GM18907 (cell line): ENCODE results near the gene TNFSF11.

ENCODE experiments used
- ATAC-seq: cut with Tn5 transposase; IDR thresholded peaks from one replicate; pipeline ENCODE4 v1.9.1; 2021; ENCODE audit warnings: mild to moderate bottlenecking, moderate library complexity; ENCODE audit not compliant: unreplicated experiment

Gene TNFSF11, protein sequence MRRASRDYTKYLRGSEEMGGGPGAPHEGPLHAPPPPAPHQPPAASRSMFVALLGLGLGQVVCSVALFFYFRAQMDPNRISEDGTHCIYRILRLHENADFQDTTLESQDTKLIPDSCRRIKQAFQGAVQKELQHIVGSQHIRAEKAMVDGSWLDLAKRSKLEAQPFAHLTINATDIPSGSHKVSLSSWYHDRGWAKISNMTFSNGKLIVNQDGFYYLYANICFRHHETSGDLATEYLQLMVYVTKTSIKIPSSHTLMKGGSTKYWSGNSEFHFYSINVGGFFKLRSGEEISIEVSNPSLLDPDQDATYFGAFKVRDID

DNA sequence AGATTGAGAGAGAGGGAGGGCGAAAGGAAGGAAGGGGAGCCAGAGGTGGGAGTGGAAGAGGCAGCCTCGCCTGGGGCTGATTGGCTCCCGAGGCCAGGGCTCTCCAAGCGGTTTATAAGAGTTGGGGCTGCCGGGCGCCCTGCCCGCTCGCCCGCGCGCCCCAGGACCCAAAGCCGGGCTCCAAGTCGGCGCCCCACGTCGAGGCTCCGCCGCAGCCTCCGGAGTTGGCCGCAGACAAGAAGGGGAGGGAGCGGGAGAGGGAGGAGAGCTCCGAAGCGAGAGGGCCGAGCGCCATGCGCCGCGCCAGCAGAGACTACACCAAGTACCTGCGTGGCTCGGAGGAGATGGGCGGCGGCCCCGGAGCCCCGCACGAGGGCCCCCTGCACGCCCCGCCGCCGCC, at the start of gene TNFSF11:
TSS of gene TNFSF11 (plus strand) at position 142 of the 400 bp plus-strand sequence. CDS start at position 294, 152 bp downstream.
- peak; percentile 30 for ATAC-seq

DNA sequence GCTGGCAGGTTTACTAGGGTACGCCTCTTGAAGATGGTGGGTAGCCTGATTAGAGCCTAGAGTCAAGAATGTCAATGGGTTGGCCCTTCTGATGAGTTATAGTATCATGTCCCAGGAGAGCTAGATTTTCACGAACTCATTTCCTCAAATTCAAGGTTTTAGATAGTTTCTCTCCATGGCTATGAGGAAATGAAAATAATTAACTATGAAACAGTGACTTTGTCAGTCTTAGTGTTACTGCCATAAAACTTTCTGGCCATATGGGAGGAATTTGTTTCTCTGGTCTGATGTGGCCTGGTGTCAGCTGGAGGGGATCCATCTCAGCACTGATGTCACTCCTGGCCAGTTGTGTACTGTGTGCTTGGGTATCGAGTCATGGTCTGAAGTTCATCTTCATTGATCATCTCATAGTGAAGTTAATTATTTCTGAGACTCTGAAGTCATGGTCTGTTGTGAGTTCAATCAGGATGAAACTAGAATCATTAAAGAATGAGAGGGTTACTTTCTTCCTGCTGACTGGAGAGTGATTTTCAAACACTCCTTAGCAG, 49.4 kb upstream of the TNFSF11 start:
- ATAC-seq = peak; percentile 90

DNA sequence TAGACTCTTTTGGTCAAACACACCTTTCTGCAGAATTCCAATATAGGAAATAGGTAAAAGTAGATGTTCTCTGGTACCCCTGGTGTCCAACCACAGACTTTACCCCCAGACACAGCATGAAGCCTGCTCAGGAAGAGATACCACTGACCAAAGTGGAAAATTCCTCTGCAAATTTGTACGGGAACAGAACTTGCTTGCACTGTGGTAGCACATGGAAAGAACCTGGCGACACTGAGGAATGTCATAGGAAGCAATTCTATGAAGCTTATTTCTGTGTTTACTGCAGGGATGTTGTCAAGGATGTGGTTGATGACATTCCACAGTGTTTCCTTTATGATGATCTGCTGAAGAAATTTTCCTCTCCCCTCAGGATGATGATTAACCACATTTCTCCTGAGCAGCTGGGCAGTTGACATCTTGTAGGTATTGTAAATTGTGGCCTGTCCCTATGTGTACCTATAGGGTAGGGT, 48.9 kb upstream of the TNFSF11 start:
- ATAC-seq = peak; percentile 35

DNA sequence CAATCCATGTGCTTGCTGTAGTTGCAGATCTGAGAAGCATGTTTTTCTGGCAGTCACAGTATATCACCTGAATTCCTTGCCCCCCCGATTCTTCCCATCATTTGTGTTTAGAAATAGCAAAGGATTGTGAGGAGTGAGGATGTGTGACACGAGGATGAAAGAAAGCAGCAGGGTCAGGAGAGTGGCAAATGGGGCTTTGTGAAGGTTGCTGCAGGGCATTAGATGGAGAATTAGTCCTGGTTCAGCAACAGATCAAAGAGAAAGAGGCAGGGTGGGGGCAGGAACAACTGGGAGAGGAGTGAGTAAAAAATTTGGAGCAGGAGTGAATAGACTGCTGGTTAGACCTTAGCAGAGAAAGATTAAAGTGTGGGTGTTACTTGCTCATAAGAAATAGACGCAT, 47.7 kb upstream of the TNFSF11 start:
- ATAC-seq = no peak

DNA sequence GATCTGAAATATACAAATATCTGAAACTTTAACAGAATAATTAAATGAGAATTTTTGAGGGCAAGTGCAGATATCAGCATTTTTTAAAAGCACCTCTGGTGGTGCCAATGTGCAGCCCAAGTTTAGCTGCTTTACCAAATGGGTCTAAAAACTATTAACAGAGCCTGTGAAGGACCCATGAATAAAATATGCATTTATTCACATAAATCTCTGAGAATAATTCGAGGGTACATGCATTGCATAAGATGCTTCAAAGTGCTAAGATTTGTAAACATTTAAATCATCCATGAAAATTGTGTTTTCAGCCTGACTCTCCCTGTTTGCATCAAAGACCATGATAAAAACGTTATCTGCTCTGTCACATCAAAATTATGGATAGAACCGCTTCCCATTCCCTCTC, 47.1 kb upstream of the TNFSF11 start:
- no peak for ATAC-seq

DNA sequence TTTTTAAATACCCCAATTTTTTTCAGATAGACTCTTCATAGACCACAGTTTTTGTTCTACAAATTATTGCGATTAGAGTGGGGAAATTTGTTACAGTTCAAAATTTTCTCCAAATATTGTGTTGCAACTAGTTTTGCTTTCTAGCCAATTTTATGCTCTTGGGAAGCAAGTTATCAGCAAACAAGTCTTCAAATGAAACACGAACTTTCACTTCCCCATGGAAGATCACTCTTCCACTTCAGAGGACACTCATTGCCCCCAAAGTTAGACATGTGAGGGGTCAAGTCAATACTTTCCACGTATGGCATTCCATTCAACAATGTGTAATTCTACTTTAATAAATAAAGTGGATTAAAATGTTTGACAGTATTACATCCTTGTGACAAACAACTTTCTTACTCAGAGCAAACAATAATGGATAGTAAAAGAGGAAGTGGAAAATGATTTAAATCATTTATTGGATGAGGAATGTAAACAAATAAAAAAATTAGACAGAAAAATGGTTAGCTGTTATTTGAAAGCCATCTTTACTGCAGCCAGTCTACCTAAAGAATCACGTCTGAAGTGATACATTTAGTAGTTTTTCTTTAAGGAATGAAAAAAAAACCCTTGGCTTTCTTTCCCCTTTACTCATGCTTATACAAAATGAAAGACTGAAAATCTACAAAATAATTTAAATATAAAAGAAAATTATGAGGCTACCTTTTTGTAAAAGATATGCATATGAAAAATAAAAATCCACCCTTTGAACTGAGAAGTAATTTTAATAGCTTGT, 41.2 kb upstream of the TNFSF11 start:
- ATAC-seq = peak; percentile 61

DNA sequence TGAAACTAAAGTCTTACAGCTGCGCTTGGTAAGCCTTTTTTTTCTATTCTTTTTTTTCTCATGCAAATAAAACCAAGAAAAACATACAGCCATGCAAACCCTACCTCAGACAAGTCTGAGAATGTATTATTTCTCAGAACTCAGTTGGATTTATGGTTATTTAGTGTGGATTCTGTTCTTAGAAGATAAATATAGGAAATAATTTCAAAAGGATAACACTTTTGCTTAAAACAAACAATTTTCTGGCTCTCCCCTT, 40.7 kb upstream of the TNFSF11 start:
- peak; percentile 37 for ATAC-seq

DNA sequence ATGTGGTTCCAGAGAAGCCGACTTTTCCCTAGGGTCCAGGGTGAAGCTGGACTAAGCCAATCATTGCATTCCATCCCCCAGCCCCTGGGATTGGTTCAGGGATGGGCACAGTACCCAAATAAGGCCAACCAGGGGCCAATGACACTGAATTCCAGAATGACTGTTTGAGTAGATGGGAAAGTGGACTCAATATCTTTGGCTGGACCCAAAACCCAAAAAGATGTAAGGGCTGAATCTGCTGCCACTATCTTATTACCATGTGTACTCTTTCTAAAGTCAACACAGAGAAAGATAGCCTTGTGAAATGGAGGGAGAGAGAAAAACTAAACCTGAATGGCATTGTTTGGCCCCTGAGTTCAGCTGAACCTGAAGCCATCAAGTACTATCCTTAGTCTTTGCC, 39.2 kb upstream of the TNFSF11 start:
- ATAC-seq = no peak

DNA sequence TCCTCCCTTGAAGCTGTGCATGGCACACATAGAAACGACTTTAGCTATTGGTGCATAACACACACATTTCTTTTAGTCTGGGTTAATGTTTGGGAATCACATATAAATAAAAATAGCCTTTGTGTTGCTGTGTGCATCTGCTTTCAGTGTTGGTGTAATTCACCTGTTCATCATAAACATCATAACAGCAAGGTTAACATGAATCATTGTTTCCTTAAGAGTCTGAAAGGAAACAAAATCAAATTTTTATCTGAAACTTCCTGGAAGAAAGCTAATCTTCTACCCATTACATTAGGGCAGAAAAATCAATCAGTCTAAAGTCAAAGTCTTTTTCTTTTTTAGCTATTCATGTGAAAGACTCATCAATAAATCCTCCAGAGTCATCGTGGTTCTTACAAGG, 35.0 kb upstream of the TNFSF11 start:
- ATAC-seq = no peak

DNA sequence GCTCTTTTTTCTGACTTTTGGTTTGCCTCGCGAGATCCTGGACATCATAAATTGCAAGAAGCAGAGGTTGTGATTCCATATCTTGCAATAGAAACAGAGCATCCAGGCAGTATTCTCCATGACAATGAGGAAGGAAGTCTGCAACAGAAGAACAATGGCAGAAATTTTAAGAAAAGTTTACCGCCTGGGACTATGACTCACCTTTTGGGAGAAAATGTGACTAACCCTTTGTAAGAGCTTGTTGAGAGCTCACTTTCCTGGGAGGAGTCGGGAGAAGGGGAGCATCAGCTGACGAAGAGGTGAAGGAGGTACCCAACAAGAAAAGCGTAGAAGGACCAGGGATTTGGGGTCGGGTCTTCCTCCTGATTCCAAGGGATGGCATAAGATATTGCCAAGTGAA, 34.3 kb upstream of the TNFSF11 start:
- ATAC-seq = no peak

DNA sequence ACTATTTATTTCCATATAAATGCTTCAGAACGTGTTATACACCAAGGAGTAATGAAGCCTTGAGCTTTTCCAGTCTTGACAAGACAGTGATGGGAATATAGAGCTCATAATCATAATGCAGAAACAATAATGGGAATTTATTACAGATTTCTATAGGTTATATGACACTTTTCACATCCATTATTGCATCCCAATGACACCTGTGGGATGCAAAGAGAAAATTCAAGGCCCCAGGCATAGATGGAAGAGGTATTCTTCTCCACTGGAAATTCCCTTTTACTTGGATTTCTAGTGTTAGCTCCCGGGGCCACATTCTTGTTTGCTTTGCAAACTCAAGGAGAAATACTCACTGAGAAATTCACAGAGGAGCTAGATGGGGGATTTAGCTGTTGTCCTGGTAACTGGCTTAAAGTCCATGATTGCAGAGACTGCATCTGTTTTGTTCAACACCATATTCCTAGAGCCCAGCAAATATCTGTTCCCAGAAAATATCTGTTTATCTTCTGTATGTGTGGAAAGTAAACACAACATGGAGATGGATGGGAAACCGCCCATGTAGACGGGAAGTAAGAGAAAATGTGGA, 30.6 kb upstream of the TNFSF11 start:
- ATAC-seq = no peak

DNA sequence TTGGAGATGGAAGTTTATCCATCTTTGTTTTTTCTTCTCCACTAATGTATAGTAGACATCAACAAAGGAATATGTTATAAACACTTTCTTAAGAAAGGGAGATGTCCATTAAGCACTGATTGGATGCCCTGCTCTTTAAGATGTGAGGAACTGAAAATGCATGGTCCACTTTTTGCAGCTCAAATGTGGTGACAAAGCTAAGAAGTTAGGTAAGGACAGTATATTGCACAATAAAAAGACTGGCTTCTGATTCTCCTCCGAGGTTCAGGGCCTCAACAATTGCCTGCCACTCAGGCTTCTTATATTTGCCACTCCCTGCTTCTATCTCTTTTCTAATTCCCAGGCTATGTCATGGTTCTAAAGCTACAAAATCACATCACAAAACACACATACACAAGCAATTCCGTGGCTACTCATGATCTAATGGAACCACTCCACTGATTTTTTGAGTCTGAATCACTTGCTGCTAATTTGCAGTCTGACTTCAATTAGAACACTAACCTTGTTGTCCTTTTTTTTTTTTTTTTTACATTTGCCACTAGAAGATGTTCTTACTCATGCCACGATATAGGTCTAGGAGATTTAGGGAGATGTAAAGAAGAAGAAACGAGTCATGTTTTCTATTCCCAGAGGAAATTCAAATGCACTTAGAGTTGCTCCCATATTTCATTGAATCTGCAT, 29.6 kb upstream of the TNFSF11 start:
- no peak for ATAC-seq

DNA sequence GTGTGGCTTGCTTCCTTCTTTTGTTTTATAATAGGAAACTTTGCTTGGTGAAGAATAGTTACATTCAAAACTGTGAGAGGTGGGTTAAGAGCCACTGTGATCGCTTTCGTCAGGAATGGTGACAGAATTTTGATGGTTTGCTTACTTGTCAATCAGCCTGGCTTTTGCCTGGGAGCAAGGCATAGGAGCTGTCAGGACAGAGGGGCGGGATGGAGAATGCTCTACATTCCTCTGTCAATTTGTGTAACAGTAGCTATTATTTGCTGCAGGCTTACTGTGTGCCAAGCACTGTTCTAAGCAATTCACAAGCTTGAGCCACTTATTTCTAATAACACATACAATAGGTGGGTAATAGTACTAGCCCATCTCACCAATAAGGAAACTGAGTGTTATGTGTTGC, 28.1 kb upstream of the TNFSF11 start:
- no peak for ATAC-seq

DNA sequence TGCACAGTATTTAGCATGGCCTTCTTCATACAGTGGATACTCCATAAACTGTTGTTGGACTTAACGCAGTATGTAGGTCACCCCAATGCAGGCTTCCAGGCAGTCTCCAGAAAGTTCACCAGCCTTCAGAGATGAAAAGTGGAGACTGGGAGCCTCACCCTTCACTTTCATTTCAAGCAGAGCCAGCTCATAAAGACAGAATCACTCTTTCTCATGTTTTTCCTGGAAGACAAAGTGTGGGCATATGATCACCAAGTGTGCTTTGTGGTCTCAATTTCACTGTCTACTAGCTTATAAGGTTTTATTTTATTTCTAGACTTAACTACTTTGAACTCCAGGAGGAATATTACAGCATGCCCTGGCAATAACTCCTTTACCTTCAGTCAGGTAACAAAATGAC, 26.3 kb upstream of the TNFSF11 start:
- no peak for ATAC-seq

DNA sequence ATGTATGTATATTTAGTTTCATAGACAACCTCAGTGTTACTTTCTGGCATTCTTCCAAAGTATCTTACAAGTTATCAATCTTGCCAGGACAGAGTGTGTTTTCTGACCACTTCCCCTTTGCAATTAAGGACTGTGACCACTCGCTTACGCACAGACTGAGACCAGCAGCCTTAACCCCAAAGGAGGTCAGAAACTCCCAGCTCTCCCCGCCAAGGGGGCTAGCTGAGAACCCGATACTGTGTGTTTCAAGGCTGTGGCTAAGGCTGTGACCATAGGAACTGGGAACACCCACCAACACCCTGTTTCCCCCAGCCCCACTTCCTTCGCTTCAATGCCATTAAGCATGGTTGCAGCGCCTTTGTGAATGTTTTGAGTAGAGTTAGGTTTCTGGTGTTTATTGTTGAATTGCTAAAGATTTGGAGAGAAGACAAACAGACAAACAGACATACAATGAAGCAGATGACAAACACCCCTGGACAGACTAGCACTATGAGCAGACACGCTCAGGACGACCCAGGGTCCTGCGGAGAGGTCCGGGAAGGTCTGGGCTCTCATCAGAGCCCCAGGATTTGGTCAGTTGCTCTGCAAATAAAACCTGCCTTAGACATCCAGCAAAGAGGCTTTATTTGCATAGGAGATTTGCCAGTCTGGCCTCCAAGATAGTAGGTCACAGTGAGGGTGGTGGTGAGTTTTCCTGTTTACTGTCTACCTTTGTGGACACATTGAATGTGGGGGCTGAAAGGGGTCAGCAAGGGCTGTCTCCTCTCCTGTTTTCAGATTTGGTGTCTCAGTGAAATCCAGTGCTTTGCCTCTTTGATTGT, 25.0 kb upstream of the TNFSF11 start:
- peak; percentile 95 for ATAC-seq

DNA sequence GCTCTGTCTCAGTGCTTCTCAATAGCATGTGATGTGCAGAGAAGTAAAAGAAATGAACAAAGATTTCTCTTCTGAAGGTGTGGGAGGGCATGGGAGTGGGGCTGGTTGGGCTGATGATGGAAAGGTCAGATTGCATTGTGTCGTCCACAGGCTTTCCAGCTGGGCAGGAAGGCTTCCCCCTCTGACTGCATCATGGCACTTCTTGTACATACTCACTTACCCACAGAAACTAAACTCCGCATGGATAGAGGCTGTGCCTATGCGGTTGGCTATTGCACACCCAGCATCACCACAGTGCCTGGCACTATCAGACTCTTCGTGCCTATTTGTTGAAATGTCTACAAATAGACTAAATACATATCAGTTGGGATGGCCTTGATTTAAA, 24.4 kb upstream of the TNFSF11 start:
- ATAC-seq = no peak

DNA sequence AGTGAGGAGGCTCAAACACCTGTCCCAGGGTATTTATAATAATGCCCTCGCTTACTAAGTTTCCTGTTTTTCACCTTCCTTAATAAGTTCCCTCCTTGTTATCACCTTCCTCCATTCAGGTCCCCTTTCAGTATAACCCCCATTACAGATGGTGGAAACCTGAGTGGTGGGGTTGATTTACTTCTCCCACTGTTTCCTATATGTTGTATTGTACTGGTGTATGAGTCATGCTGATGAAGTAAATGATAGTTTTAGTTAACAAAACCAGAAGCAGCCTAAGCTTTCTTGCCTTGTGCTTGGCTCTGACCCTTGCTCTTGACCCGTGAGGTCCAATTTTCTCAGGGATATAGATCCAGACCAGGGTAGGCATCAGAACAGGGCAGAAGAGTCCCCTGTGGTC, 22.3 kb upstream of the TNFSF11 start:
- no peak for ATAC-seq

DNA sequence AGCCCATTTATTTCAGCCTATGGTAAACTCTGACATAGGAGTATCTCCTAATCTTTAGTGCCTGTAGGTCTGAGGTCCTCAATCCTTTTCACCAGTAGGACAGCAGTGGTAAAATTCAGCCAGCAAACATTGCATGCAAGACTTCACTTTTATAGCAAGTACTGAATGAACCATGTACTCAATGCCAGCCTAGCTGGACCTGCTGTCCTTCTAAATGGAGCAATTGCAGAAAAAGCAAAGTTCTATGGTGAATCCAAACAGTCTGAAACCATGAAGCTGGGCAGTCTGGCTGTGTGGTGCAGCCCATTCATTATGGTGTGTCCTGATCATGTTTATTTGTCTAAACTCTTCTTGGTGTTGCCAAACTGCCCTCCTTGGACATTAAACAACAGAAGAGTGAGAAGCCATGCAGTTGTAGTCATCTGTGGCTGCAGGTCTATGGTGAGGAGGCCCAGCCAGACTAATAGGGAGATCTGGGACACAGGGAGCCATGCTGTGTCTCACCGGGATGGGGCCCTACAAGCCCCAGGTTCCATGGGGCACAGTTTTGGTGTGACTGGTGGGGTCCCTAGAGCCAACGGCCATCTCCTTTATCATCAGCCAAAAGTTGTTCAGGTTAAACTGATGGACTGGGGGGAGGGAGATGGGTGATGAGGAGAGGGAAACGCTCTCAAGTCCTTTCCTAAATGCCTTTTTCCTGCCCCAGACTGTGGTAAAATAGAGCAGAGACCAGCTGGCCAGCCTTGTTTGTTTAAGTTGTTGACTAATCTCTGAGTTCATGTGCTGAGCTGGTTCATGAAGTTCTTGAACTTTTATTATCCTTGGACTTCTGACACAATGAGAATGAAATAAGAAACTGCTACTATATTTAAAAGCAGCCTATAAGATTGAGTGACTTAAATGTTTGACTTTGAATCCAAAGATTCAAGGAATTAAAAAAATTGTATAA, 20.6 kb upstream of the TNFSF11 start:
- no peak for ATAC-seq

DNA sequence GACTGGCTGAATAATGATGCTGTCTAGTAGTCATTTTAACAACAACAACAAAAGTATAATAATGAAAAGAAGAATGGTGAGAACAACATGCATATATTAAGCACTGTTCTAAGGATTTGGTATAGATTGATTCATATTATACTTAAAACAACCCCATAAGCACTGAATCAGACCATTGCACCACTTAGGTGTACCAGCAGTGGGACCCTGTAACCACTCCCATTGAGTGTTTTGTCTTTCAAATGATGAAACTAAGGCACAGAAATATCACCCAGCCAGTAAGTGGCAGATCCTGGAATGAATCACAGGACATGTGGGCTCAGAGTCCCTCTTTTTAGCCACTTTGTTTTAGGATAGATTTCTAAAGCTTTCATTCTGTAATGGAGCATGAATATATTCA, 14.9 kb upstream of the TNFSF11 start:
- no peak for ATAC-seq
